NCI-H146 treated with DMSO at 0.1 percent for 48 hours (cell line): ENCODE data around the gene CAMKK2.
"Not testable (repeated sequence)": the region's sequence is repeated elsewhere in the genome, so short reads cannot be mapped to it uniquely, and the experiment has no call there.

ENCODE experiments used
- DNase-seq: peaks from one replicate; lab custom pipeline; 2025; ENCODE audit not compliant: unreplicated experiment; lab: John Stamatoyannopoulos, UW

CAMKK2 gene

GRCh38 chr12:121280531-121280930, 16.0 kb downstream of the CAMKK2 start:
- DNase-seq: not testable (repeated sequence)

GRCh38 chr12:121279507-121279915, 17.0 kb downstream of the CAMKK2 start:
- DNase-seq: no peak

GRCh38 chr12:121279071-121279375, 17.5 kb downstream of the CAMKK2 start:
- DNase-seq: no peak

- DNase-seq: no peak
Measured at GRCh38 chr12:121278169-121279070, 18.1 kb downstream of the CAMKK2 start.

- DNase-seq: no peak
Measured at GRCh38 chr12:121277374-121277759, 19.1 kb downstream of the CAMKK2 start.

GRCh38 chr12:121274036-121274763, 22.3 kb downstream of the CAMKK2 start:
- no peak for DNase-seq

- DNase-seq: no peak
Measured at GRCh38 chr12:121273364-121273896, 23.1 kb downstream of the CAMKK2 start.

GRCh38 chr12:121267822-121268221, 28.7 kb downstream of the CAMKK2 start:
- no peak for DNase-seq

- DNase-seq: no peak
Measured at GRCh38 chr12:121264951-121265515, 31.5 kb downstream of the CAMKK2 start.

- DNase-seq: no peak
Measured at GRCh38 chr12:121264135-121264534, 32.4 kb downstream of the CAMKK2 start.

GRCh38 chr12:121263206-121263935, 33.1 kb downstream of the CAMKK2 start:
- DNase-seq: no peak

GRCh38 chr12:121261398-121261797, 35.1 kb downstream of the CAMKK2 start:
- no peak for DNase-seq

- no peak for DNase-seq
Measured at GRCh38 chr12:121260091-121260490, 36.4 kb downstream of the CAMKK2 start.

- no peak for DNase-seq
Measured at GRCh38 chr12:121259074-121259473, 37.4 kb downstream of the CAMKK2 start.

GRCh38 chr12:121257704-121258449, 38.6 kb downstream of the CAMKK2 start:
- DNase-seq: not testable (repeated sequence)

GRCh38 chr12:121255433-121255832, 41.1 kb downstream of the CAMKK2 start:
- DNase-seq: no peak

GRCh38 chr12:121253638-121254335, 42.7 kb downstream of the CAMKK2 start:
- no peak for DNase-seq

- no peak for DNase-seq
Measured at GRCh38 chr12:121252712-121253345, 43.7 kb downstream of the CAMKK2 start.

GRCh38 chr12:121251838-121252237, 44.7 kb downstream of the CAMKK2 start:
- DNase-seq: no peak
